Measurements from ENCODE around the gene IHH.

Gene IHH

GRCh38 chr2:219082332-219082958, 21.7 kb upstream of the IHH start:
- CTCF ChIA-PET: interaction anchor here (1.0 to 4.1 kb wide), 4 partner anchors 10 to 72 kb away, joined by 3 to 21 read pairs (median 4); no protein-coding TSS in a partner anchor
- Histone ChIP-seq H3K9me3 (ENCODE audit: control insufficient read depth, insufficient read depth, low read depth, low read length) (no peaks in the 10 kb centered on the region), H3K27ac (ENCODE audit: extremely low read depth, low read depth, low read length) (no peak overlapping the region), H3K36me3 (ENCODE audit: control insufficient read depth in 2 of 2, insufficient read depth in 1 of 2, low read length in 2 of 2) (peaks cover 0 to 6% of the 10 kb centered on the region in 2 experiments; a peak in 1 of 3 replicates), H3K4me1 (ENCODE audit: control insufficient read depth, insufficient read depth, low read length) (no peaks in the 10 kb centered on the region), H3K4me3 (ENCODE audit: low read depth, low read length) (no peak overlapping the region)
- no peak for TF ChIP-seq ZNF658 (tag by site-specific recombination; IDR thresholded peaks at IDR 0.05)
- no peak for TF ChIP-seq ZNF324 (tag by site-specific recombination; IDR thresholded peaks at IDR 0.05)
- no peak for TF ChIP-seq ZSCAN23 (tag by site-specific recombination; IDR thresholded peaks at IDR 0.05)
- TF ChIP-seq SCRT1 (tag by site-specific recombination; IDR thresholded peaks at IDR 0.05; ENCODE audit: borderline replicate concordance): no peak
- no peak for TF ChIP-seq ZNF664 (tag by site-specific recombination; IDR thresholded peaks at IDR 0.05)
- TF ChIP-seq ZFP37 (tag by site-specific recombination; IDR thresholded peaks at IDR 0.05): no peak
- no peak for TF ChIP-seq ELK4 (IDR thresholded peaks at IDR 0.05; ENCODE audit: borderline replicate concordance, low read depth, low read length)
- TF ChIP-seq ZNF366 (tag by site-specific recombination; conservative IDR thresholded peaks at IDR 0.05): no peak
- no peak for TF ChIP-seq ZNF654 (tag by site-specific recombination; IDR thresholded peaks at IDR 0.05; ENCODE audit: low read depth)
- no peak for TF ChIP-seq KLF17 (tag by site-specific recombination; IDR thresholded peaks at IDR 0.05)
- TF ChIP-seq GLI4 (tag by site-specific recombination; IDR thresholded peaks at IDR 0.05): no peak
- no peak for TF ChIP-seq ZNF423 (tag by site-specific recombination; IDR thresholded peaks at IDR 0.05)
- no peak for TF ChIP-seq ZNF335 (tag by site-specific recombination; conservative IDR thresholded peaks at IDR 0.05)
- TF ChIP-seq HOXD13 (CRISPR knock-in tag; IDR thresholded peaks at IDR 0.05; ENCODE audit: borderline replicate concordance): no peak
- no peak for TF ChIP-seq ZBTB6 (tag by site-specific recombination; IDR thresholded peaks at IDR 0.05)
- no peak for TF ChIP-seq ZEB2 (tag by site-specific recombination; IDR thresholded peaks at IDR 0.05)
- no peak for TF ChIP-seq ZFP69B (tag by site-specific recombination; IDR thresholded peaks at IDR 0.05)
- POLR2A ChIA-PET: no interaction called here

- ChIA-PET CTCF (interaction anchor here (1.4 to 4.1 kb wide), 3 partner anchors 9 to 73 kb away, joined by 4 to 21 read pairs (median 5); no protein-coding TSS in a partner anchor), POLR2A (no interaction called here)
- peaks cover 0 to 12% of the 10 kb centered on the region in 2 experiments; a peak in 1 of 3 replicates for H3K36me3 ChIP-seq (ENCODE audit: control insufficient read depth in 2 of 2, insufficient read depth in 1 of 2, low read length in 2 of 2)
- no peak overlapping the region for H3K4me3 ChIP-seq (ENCODE audit: low read depth, low read length)
- H3K27ac ChIP-seq (ENCODE audit: extremely low read depth, low read depth, low read length): no peak overlapping the region
- no peaks in the 10 kb centered on the region for H3K4me1 ChIP-seq (ENCODE audit: control insufficient read depth, insufficient read depth, low read length)
- no peaks in the 10 kb centered on the region for H3K9me3 ChIP-seq (ENCODE audit: control insufficient read depth, insufficient read depth, low read depth, low read length)
- no peak for TF ChIP-seq CTCF (tag by site-specific recombination; IDR thresholded peaks at IDR 0.05)
- TF ChIP-seq ZNF391 (tag by site-specific recombination; IDR thresholded peaks at IDR 0.05; ENCODE audit: borderline replicate concordance, low read depth): no peak
- TF ChIP-seq OVOL3 (tag by site-specific recombination; IDR thresholded peaks at IDR 0.05): no peak
- no peak for TF ChIP-seq EGR2 (tag by site-specific recombination; IDR thresholded peaks at IDR 0.05; ENCODE audit: low read depth)
- TF ChIP-seq SCRT1 (tag by site-specific recombination; IDR thresholded peaks at IDR 0.05; ENCODE audit: borderline replicate concordance): no peak
- no peak for TF ChIP-seq ZBTB49 (tag by site-specific recombination; IDR thresholded peaks at IDR 0.05; ENCODE audit: low read depth)
- no peak for TF ChIP-seq ZBTB44 (tag by site-specific recombination; IDR thresholded peaks at IDR 0.05)
- no peak for TF ChIP-seq ZNF623 (tag by site-specific recombination; IDR thresholded peaks at IDR 0.05)
These were observed 21.1 kb upstream of the IHH start for GRCh38 chr2:219081701-219082331.
